HL-60 (cell line): ENCODE measurements around the gene CPLX3.

Source experiments
- POLR2AphosphoS5 ChIP-seq: IDR thresholded peaks from 2 replicates; pipeline ENCODE4 v1.6.1; 2012; ENCODE audit warnings: low read depth
- SPI1 ChIP-seq: IDR thresholded peaks from 2 replicates; pipeline ENCODE4 v1.6.1; 2012; ENCODE audit warnings: low read depth, mild to moderate bottlenecking, borderline replicate concordance
- TF ChIP-seq, protein P1 (sequence below): IDR thresholded peaks from 2 replicates; pipeline ENCODE4 v1.6.1; 2012; ENCODE audit warnings: low read depth; ENCODE audit not compliant: insufficient replicate concordance
- TF ChIP-seq, protein P2 (sequence below): IDR thresholded peaks from one replicate; pipeline ENCODE4 v1.5.1; 2011; ENCODE audit warnings: low read length, control low read depth, inconsistent platforms; ENCODE audit not compliant: insufficient read depth

DNA sequence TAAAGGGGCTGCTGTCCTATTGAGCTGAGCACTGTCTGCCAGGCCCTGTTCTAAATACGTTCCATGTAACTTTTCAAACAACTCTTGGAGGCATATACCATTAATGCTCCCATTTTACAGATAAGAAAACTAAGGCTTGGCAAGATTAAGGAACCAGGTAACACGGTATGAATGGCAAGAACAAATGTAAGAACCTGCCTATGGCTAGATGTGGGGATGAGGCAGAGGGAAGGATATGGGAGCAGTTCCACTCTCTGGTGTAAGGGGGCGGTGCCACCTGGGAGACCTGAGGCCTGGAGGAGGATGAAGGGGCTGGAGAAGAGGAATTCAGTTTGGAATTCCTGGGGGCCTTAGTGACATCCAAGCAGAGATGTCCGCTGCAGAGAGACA lies 17.6 kb upstream of the CPLX3 start:
- TF ChIP-seq, protein P1, sequence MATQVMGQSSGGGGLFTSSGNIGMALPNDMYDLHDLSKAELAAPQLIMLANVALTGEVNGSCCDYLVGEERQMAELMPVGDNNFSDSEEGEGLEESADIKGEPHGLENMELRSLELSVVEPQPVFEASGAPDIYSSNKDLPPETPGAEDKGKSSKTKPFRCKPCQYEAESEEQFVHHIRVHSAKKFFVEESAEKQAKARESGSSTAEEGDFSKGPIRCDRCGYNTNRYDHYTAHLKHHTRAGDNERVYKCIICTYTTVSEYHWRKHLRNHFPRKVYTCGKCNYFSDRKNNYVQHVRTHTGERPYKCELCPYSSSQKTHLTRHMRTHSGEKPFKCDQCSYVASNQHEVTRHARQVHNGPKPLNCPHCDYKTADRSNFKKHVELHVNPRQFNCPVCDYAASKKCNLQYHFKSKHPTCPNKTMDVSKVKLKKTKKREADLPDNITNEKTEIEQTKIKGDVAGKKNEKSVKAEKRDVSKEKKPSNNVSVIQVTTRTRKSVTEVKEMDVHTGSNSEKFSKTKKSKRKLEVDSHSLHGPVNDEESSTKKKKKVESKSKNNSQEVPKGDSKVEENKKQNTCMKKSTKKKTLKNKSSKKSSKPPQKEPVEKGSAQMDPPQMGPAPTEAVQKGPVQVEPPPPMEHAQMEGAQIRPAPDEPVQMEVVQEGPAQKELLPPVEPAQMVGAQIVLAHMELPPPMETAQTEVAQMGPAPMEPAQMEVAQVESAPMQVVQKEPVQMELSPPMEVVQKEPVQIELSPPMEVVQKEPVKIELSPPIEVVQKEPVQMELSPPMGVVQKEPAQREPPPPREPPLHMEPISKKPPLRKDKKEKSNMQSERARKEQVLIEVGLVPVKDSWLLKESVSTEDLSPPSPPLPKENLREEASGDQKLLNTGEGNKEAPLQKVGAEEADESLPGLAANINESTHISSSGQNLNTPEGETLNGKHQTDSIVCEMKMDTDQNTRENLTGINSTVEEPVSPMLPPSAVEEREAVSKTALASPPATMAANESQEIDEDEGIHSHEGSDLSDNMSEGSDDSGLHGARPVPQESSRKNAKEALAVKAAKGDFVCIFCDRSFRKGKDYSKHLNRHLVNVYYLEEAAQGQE, result no peak
- TF ChIP-seq, protein P2, sequence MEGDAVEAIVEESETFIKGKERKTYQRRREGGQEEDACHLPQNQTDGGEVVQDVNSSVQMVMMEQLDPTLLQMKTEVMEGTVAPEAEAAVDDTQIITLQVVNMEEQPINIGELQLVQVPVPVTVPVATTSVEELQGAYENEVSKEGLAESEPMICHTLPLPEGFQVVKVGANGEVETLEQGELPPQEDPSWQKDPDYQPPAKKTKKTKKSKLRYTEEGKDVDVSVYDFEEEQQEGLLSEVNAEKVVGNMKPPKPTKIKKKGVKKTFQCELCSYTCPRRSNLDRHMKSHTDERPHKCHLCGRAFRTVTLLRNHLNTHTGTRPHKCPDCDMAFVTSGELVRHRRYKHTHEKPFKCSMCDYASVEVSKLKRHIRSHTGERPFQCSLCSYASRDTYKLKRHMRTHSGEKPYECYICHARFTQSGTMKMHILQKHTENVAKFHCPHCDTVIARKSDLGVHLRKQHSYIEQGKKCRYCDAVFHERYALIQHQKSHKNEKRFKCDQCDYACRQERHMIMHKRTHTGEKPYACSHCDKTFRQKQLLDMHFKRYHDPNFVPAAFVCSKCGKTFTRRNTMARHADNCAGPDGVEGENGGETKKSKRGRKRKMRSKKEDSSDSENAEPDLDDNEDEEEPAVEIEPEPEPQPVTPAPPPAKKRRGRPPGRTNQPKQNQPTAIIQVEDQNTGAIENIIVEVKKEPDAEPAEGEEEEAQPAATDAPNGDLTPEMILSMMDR, result no peak
- TF ChIP-seq POLR2AphosphoS5 (no peak), SPI1 (no peak)
